SK-N-MC (cell line): ENCODE results near the gene HSDL1.

Experiments
- DNase-seq: peaks from one replicate; pipeline ENCODE4 v3.0.0-alpha.2; 2011; ENCODE audit warnings: low read depth, low spot score
- H3K27ac ChIP-seq: fragments of 200-600 bp; sonication (generic); 2 replicates; pipeline ENCODE4 v1.5.1; 2016; ENCODE audit warnings: mixed run types
- H3K36me3 ChIP-seq: fragments of 200-600 bp; sonication (generic); 2 replicates; pipeline ENCODE4 v1.6.1; 2017; ENCODE audit warnings: antibody characterized with exemption, low read length, mixed read lengths; ENCODE audit not compliant: insufficient read depth
- H3K4me3 ChIP-seq: fragments of 200-600 bp; sonication (generic); 2 replicates; pipeline ENCODE4 v1.5.1; 2016
- H3K9ac ChIP-seq: fragments of 200-600 bp; sonication (generic); 2 replicates; pipeline ENCODE4 v1.8.0; 2017; ENCODE audit warnings: mixed run types, mixed read lengths; ENCODE audit not compliant: insufficient read length
- H3K9me3 ChIP-seq: fragments of 200-600 bp; sonication (generic); 2 replicates; pipeline ENCODE4 v1.6.1; 2017; ENCODE audit warnings: low read depth, mild to moderate bottlenecking, antibody characterized with exemption, low read length, moderate library complexity, mixed read lengths
- EZH2 ChIP-seq: fragments of 200-600 bp; sonication (generic); IDR thresholded peaks from one replicate; pipeline ENCODE4 v1.6.1; 2017; ENCODE audit warnings: antibody characterized with exemption
- FOXP2 ChIP-seq: optimal IDR thresholded peaks from 2 replicates; pipeline ENCODE3; 2011; ENCODE audit warnings: mild to moderate bottlenecking, moderate library complexity; ENCODE audit not compliant: insufficient read depth; ENCODE audit errors: extremely low read length, control extremely low read depth
- POLR2AphosphoS5 ChIP-seq: IDR thresholded peaks from 2 replicates; pipeline ENCODE4 v1.6.1; 2012; ENCODE audit warnings: mild to moderate bottlenecking, low read depth, low read length, borderline replicate concordance

The HSDL1 gene

GRCh38 chr16:84105948-84106740, 38.8 kb downstream of the HSDL1 start:
- Histone ChIP-seq H3K4me3 (no peak overlapping the region), H3K27ac (no peak overlapping the region), H3K36me3 (no peaks in the 10 kb centered on the region), H3K9ac (no peak overlapping the region), H3K9me3 (no peaks in the 10 kb centered on the region)
- DNase-seq, result no peak
- TF ChIP-seq EZH2 (no peak), FOXP2 (no peak), POLR2AphosphoS5 (no peak)

- TF ChIP-seq POLR2AphosphoS5, result no peak
- TF ChIP-seq FOXP2, result no peak
- TF ChIP-seq EZH2, result no peak
- H3K36me3 ChIP-seq, result no peaks in the 10 kb centered on the region
- no peak overlapping the region for H3K9ac ChIP-seq
- H3K27ac ChIP-seq, result no peak overlapping the region
- H3K4me3 ChIP-seq, result no peak overlapping the region
- DNase-seq, result no peak
- H3K9me3 ChIP-seq, result no peaks in the 10 kb centered on the region
These were observed 39.6 kb downstream of the HSDL1 start for GRCh38 chr16:84105301-84105815.

GRCh38 chr16:84104231-84104630, 40.7 kb downstream of the HSDL1 start:
- Histone ChIP-seq H3K27ac (no peak overlapping the region), H3K9ac (no peak overlapping the region), H3K4me3 (no peak overlapping the region), H3K9me3 (no peaks in the 10 kb centered on the region), H3K36me3 (no peaks in the 10 kb centered on the region)
- TF ChIP-seq EZH2 (no peak), FOXP2 (no peak), POLR2AphosphoS5 (no peak)
- DNase-seq, result no peak

GRCh38 chr16:84103678-84104077, 41.3 kb downstream of the HSDL1 start:
- H3K9ac ChIP-seq, result no peak overlapping the region
- DNase-seq, result no peak
- no peak overlapping the region for H3K27ac ChIP-seq
- H3K4me3 ChIP-seq, result no peak overlapping the region
- no peaks in the 10 kb centered on the region for H3K9me3 ChIP-seq
- TF ChIP-seq POLR2AphosphoS5, result no peak
- no peak for TF ChIP-seq FOXP2
- TF ChIP-seq EZH2, result no peak
- no peaks in the 10 kb centered on the region for H3K36me3 ChIP-seq

- H3K27ac ChIP-seq, result no peak overlapping the region
- H3K36me3 ChIP-seq, result no peaks in the 10 kb centered on the region; the same call in 1 of the 2 replicates
- DNase-seq, result no peak
- TF ChIP-seq POLR2AphosphoS5 (no peak), FOXP2 (no peak), EZH2 (no peak)
- H3K9ac ChIP-seq, result no peak overlapping the region
- H3K9me3 ChIP-seq, result no peaks in the 10 kb centered on the region
- no peak overlapping the region for H3K4me3 ChIP-seq
These were observed 46.0 kb downstream of the HSDL1 start for GRCh38 chr16:84098939-84099338.

- TF ChIP-seq POLR2AphosphoS5 (no peak), FOXP2 (no peak), EZH2 (no peak)
- no peak for DNase-seq
- Histone ChIP-seq H3K9ac (no peak overlapping the region), H3K9me3 (no peaks in the 10 kb centered on the region), H3K27ac (no peak overlapping the region), H3K4me3 (no peak overlapping the region), H3K36me3 (peaks cover 17% of the 10 kb centered on the region; the same call in 1 of the 2 replicates)
These were observed 48.5 kb downstream of the HSDL1 start for GRCh38 chr16:84096447-84097005.

- peaks cover 19% of the 10 kb centered on the region; the same call in 1 of the 2 replicates for H3K36me3 ChIP-seq
- H3K9ac ChIP-seq, result no peak overlapping the region
- no peaks in the 10 kb centered on the region for H3K9me3 ChIP-seq
- TF ChIP-seq FOXP2, result no peak
- no peak for TF ChIP-seq POLR2AphosphoS5
- no peak for TF ChIP-seq EZH2
- DNase-seq, result no peak
- no peak overlapping the region for H3K27ac ChIP-seq
- H3K4me3 ChIP-seq, result no peak overlapping the region
These were observed 49.5 kb downstream of the HSDL1 start for GRCh38 chr16:84095466-84095865.

GRCh38 chr16:84093879-84094270, 51.1 kb downstream of the HSDL1 start:
- TF ChIP-seq POLR2AphosphoS5 (no peak), EZH2 (no peak), FOXP2 (no peak)
- no peaks in the 10 kb centered on the region for H3K9me3 ChIP-seq
- no peak for DNase-seq
- H3K9ac ChIP-seq, result no peak overlapping the region
- no peak overlapping the region for H3K27ac ChIP-seq
- H3K4me3 ChIP-seq, result no peak overlapping the region
- H3K36me3 ChIP-seq, result peaks cover 19% of the 10 kb centered on the region; the same call in 1 of the 2 replicates
